ENCODE data around the gene PHPT1.
"Not testable (repeated sequence)": the region's sequence is repeated elsewhere in the genome, so short reads cannot be mapped to it uniquely, and the experiment has no call there.

Gene PHPT1

GRCh38 chr9:136823136-136824046 is 25.8 kb upstream of the PHPT1 start:
- no peak for DNase-seq (ENCODE audit: low read depth in 2 of 2)

DNA sequence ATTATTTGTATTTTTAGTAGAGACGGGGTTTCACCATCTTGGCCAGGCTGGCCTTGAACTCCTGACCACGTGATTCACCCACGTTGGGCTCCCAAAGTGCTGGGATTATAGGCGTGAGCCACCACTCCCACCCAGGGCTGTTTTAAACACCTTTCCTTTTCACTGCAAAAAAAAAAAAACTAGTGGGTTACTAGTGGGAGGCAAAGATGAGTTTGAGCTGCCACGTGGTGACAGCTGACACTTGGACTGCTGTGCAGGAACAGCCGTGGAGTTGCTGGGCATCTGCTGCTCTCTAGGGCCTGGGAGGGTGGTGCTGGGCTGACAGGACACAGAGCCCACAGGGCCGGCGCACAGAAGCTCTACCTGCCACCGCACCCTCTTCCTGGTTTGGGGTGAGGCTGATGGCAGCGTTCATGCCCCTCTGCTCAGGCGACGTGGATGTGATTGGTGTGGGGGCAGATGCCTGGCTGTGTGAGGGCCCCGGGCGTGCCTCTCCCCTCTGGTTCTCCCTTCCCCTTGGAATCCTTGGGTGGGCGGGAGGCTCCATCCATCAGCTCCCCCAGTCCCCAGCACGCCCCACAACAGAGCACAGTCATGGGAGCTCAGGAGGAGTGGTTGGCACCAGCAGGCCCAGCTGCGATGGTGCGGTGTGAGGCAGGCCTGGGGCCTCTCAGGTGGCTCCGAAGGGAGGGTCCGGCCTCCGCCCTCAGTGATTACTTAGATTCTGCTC is 24.5 kb upstream of the PHPT1 start:
- no peak for DNase-seq (ENCODE audit: low read depth in 2 of 2)

- DNase-seq (ENCODE audit: low read depth in 2 of 2) = no peak
Measured at GRCh38 chr9:136825295-136826187, 23.7 kb upstream of the PHPT1 start.

GRCh38 chr9:136826188-136826541 is 23.0 kb upstream of the PHPT1 start:
- DNase-seq (ENCODE audit: low read depth in 2 of 2) = no peak

DNA sequence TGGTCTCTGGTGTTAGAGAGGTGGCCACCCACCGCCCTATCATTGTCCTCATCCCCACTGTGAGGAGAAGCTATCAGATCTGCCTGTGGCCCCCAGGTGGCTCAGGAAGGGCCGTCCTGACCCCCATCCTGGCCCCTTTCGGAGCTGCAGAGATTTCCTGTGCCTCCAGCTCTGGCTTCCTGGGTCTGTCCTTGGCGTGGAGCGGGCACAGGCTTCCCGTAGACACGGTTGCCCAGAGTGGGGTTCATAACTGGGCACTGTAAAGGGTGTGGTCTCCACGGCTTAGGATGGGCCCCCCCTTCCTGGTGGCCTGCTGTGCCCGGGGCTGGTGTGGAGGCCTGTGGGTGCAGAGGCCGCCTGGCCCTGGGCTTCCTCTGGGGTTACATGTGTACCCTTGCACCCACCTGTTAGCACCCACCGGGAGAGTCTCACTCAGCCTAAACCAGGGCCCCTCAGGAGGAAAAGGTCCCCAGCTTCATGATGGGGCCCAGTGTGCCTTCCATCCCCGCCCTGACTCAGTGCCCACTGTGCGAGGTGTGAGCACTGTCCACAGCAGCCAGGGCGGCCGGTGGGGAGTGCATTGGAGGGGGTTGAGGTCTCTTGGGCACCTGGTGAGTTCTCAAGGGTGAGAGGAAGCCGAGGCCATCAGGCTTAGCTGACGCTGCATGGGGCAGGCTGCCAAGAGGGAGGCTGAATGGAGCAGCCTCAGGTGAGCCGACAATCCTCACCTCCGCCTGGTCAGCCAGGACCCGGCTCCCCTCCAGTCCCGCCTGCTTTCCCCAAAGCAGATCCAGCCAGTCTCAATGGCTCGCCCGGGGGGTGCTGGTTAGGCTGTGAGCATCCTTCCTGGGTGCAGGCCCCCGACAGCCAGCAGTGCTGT is 22.3 kb upstream of the PHPT1 start:
- no peak for DNase-seq (ENCODE audit: low read depth in 2 of 2)

- no peak for DNase-seq (ENCODE audit: low read depth in 2 of 2)
Measured at GRCh38 chr9:136827794-136828473, 21.3 kb upstream of the PHPT1 start.

DNA sequence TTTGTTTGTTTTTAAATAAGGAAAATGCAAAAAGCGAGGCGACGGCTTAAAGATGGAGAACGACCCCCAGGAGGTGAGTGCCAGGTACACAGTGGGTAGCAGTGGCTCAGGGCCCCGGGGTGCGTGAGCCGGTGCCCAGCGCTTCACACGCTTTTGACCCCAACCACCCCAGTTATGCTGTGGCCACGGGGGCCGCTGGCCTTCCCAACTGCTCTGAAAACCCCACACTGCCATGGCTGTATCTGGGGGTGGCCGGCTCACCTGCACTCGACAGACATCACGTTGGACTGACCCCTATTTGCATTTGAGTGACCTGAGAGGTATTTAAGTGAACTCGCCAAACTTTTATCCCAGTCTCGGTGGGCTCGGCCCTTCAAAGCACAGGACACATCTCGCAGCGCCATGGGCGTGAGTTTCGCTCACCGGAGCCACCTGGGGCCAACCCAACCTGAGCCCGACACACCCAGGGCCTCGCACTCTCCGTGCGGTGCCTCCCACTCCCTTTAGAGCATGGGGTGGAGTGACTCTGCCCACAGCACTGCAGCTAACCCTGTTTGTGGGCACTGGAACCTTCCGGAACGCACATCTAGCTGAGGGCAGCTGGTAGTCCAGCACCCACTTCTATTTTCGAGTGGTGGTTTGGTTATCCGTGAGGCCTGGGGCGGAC is 20.6 kb upstream of the PHPT1 start:
- DNase-seq (ENCODE audit: low read depth in 2 of 2) = no peak

GRCh38 chr9:136829412-136829811 is 19.8 kb upstream of the PHPT1 start:
- no peak for DNase-seq (ENCODE audit: low read depth in 2 of 2)

- no peak for DNase-seq (ENCODE audit: low read depth in 2 of 2)
Measured at GRCh38 chr9:136829981-136830885, 19.0 kb upstream of the PHPT1 start.

GRCh38 chr9:136831002-136831719 is 18.0 kb upstream of the PHPT1 start:
- DNase-seq (ENCODE audit: low read depth in 2 of 2) = no peak

DNA sequence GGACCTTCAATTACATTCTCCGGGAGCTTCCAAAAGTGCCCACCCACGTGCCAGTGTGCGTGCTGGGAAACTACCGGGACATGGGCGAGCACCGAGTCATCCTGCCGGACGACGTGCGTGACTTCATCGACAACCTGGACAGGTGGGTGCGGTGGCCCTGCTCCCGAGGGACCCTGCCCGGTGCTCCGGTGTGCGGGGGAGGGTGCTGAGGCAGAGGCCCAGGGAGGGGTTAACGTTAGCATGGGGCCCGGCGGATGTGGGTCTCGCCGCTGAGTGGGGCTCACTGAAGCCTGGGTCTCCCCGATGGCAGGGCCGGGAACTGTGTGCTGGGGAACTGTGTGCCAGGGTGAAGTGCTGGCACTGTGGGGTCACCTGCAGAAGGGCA is 17.5 kb upstream of the PHPT1 start:
- no peak for DNase-seq (ENCODE audit: low read depth in 2 of 2)

GRCh38 chr9:136832581-136832980 is 16.6 kb upstream of the PHPT1 start:
- no peak for DNase-seq (ENCODE audit: low read depth in 2 of 2)

GRCh38 chr9:136833381-136834048 is 15.7 kb upstream of the PHPT1 start:
- DNase-seq (ENCODE audit: low read depth in 2 of 2) = not testable (repeated sequence)

DNA sequence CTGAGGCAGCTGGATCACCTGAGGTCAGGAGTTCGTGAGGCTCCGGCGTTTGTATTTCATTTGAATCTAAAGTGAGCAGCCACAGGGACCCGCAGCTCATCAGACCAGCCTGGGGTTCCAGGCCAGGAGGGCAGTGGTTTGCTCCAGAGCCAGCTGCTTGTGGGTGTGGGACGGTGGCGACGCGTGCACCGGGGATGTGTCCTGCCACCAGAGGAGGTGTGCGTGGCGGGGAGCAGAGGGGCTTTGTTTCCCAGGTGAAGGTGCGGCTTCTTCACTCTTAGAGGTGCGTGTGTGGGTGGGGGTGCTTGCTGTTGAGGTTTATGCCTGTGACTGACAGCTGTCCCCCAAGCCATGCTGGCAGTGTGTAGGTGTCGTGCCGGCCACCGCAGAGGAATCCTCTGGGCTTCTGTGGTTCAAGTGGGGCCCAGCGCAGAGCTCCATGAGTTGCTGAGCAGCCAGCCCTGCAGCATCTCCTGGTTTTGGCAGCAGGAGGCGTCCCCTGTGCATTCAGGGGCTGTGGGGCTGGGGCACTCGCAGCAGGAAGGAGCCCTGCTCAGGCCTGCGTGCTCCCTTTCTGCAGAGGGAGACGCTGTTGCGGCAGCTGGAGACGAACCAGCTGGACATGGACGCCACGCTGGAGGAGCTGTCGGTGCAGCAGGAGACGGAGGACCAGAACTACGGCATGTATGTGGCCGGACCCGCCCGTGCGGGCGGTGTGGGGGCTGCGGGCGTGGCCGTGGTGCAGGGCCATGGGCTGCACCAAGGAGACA is 13.9 kb upstream of the PHPT1 start:
- no peak for DNase-seq (ENCODE audit: low read depth in 2 of 2)

GRCh38 chr9:136835932-136836904 is 13.0 kb upstream of the PHPT1 start:
- DNase-seq (ENCODE audit: low read depth in 2 of 2) = no peak

All from stimulated activated CD8-positive, alpha-beta memory T cell treated with anti-CD3 and anti-CD28 coated beads, Interleukin-7, amount 100 ng/mL, for 1 hour (primary cell).